Chondrocyte (in vitro differentiated cells): ENCODE data around the gene CSNK2A2. TPM values are rescaled to one million over a fixed set of nuclear protein-coding genes. Genes with fewer than 3 reads are reported as not detected.
A peak's percentile ranks its signal among the peaks of the same experiment; 100 is the strongest.

Experiments
- DNase-seq: peaks from one replicate; pipeline ENCODE4 v3.0.0; 2021; ENCODE audit warnings: mixed read lengths, low spot score
- H3K27ac Mint-ChIP-seq: one replicate; pipeline ENCODE4 v1.8.0; 2021; ENCODE audit warnings: mild to moderate bottlenecking, moderate library complexity, mixed read lengths; ENCODE audit not compliant: unreplicated experiment
- H3K27me3 Mint-ChIP-seq: 2 replicates; pipeline ENCODE4 v1.8.0; 2021; ENCODE audit warnings: low read depth, mixed read lengths
- H3K36me3 Mint-ChIP-seq: 2 replicates; pipeline ENCODE4 v1.8.0; 2021; ENCODE audit warnings: low read depth, mixed read lengths
- H3K4me1 Mint-ChIP-seq: 2 replicates; pipeline ENCODE4 v1.8.0; 2021; ENCODE audit warnings: low read depth, mild to moderate bottlenecking, mixed read lengths
- H3K4me3 Mint-ChIP-seq: one replicate; pipeline ENCODE4 v1.8.0; 2021; ENCODE audit warnings: mild to moderate bottlenecking, moderate library complexity, mixed read lengths; ENCODE audit not compliant: unreplicated experiment
- H3K9me3 Mint-ChIP-seq: 2 replicates; pipeline ENCODE4 v1.8.0; 2021; ENCODE audit warnings: low read depth, mixed read lengths
- total RNA-seq: library from RNA; stranded (reverse); gene quantifications from 3 replicates; pipeline ENCODE4 v1.2.1, GENCODE V29; 2021
- TF ChIP-seq, protein P1 (sequence below): fragments of 200-600 bp; sonication (generic); IDR thresholded peaks from 2 replicates; pipeline ENCODE4 v1.5.0; 2021; ENCODE audit warnings: antibody characterized with exemption, mild to moderate bottlenecking, moderate library complexity

Gene CSNK2A2
- total RNA-seq, 1 donor from 2014 or later: 69.6 TPM

DNA sequence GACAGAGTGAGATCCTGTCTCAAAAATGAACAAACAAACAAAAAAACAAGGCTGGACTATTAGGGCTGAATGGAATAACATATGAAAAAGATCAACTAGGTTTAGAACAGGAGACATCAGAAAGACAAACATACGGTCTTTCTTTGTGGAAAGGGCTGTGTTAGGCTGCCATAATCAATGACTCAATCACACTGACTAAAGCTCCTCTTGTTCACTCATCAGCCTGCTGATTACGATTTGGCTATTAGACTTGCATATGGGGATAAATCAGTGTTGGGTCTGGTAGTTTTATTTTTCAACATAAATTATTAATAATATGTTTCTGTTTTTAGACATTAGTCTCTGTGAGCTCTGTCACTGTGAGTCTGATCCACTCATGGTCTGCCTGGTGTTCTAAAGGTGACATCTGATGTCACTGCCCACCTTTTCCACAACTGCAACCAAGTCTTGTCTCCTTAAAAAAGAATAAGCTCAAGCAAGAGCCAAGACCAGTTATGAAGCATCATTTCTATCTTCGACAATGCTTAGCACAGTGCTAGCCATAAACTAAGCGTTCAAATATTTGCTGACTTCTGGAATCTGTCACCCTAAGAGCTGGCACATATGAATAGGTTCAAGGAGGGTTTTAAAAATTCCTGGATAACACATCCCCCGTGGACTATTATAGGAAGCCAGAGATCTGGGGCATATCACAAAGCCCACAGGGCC, 79.0 kb downstream of the CSNK2A2 start:
- peaks cover 14% of the 10 kb centered on the region for H3K36me3 Mint-ChIP-seq
- TF ChIP-seq, protein P1, sequence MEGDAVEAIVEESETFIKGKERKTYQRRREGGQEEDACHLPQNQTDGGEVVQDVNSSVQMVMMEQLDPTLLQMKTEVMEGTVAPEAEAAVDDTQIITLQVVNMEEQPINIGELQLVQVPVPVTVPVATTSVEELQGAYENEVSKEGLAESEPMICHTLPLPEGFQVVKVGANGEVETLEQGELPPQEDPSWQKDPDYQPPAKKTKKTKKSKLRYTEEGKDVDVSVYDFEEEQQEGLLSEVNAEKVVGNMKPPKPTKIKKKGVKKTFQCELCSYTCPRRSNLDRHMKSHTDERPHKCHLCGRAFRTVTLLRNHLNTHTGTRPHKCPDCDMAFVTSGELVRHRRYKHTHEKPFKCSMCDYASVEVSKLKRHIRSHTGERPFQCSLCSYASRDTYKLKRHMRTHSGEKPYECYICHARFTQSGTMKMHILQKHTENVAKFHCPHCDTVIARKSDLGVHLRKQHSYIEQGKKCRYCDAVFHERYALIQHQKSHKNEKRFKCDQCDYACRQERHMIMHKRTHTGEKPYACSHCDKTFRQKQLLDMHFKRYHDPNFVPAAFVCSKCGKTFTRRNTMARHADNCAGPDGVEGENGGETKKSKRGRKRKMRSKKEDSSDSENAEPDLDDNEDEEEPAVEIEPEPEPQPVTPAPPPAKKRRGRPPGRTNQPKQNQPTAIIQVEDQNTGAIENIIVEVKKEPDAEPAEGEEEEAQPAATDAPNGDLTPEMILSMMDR: no peak
- H3K4me3 Mint-ChIP-seq: no peak overlapping the region
- no peaks in the 10 kb centered on the region for H3K27me3 Mint-ChIP-seq
- no peaks in the 10 kb centered on the region for H3K9me3 Mint-ChIP-seq
- no peak overlapping the region for H3K27ac Mint-ChIP-seq
- DNase-seq: no peak
- H3K4me1 Mint-ChIP-seq: peaks cover 37% of the 10 kb centered on the region

DNA sequence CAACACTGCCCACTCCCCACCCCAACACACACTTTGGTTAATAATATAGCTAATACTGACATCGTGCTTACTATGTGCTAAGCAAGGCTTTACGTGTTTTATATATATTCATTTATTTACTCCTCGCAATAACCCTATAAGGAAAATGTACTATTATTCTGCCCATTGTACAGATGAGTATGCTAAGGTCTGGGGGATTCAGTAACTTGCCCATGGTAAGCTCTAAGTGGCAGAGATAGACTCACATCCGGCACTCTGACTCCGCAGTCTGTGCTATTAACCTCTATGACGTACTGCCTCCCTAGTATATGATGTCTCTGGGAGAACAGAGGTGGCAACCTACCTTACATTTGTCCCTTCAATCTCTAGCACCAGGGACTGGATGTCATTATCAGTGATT, 81.4 kb downstream of the CSNK2A2 start:
- Mint-ChIP-seq H3K9me3 (no peaks in the 10 kb centered on the region), H3K27ac (no peak overlapping the region), H3K4me1 (peaks cover 24% of the 10 kb centered on the region), H3K4me3 (no peak overlapping the region), H3K27me3 (no peaks in the 10 kb centered on the region), H3K36me3 (peaks cover 27% of the 10 kb centered on the region)
- TF ChIP-seq, protein P1: no peak
- no peak for DNase-seq

DNA sequence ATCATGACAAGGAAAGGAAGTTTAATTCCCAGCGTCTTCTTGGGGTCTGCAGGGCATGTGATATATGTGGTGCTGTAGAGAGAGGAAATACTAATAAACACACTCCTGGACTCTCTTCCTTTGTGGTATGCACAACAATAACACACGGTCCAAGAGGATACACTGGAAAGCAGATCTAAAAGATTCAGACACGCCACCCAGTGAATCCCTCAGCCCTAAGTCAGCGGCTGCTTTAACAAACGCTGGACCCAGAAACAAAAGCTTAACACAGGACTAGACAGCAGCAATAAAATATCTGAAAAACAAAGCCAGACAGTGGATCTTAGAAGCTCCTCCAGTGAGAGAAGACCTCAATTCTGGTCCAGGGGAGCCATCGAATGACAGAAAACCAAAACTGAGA, 81.8 kb downstream of the CSNK2A2 start:
- DNase-seq: no peak
- TF ChIP-seq, protein P1: no peak
- no peaks in the 10 kb centered on the region for H3K27me3 Mint-ChIP-seq

DNA sequence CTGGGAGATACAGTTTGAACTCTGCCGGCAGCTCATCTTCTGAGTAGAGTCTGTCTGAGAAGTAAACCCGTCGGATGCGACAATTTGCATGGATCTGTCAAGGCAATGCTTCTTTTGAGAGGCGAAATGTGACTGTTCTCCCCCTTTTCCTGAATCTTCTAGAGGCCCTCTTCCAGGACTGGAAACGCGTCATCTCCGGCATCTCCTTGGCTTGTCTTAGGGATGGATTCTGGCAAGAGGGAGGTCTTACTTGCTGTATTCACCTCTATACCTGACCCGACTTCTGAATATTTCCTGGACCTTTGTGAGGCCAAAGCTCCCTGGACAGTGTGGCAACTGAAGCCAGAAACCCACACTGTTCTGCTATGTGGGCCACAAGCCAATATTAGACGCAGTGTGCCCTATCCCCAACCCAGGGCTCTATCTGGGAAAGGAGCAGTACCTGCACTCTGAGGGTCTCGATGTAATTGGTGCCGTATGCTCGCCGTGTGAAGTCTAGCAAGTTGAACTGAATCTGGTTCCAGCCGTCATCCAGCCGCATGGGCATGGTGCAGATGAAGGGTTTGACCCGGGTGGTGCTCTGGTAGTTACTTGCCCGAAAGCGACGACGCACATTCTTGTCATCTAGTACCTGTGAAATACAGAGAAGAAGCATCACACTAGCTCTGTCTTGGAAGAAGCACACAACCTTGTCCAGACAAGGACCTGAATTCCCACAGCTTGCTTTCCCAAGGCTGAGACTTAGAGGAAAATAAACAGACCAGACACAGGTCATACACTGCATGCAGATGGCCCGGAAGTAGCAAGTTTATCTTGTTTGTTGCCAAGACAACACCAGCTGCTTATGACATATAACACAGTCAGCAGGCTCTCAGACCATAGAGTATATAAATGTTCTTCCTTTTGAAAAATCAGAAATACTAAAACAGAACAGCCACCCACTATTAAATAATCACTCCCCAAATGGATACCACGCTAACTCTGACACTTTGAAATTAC, 82.8 kb downstream of the CSNK2A2 start:
- peaks cover 15% of the 10 kb centered on the region for H3K4me1 Mint-ChIP-seq
- DNase-seq: no peak
- H3K36me3 Mint-ChIP-seq: peaks cover 27% of the 10 kb centered on the region
- no peak overlapping the region for H3K27ac Mint-ChIP-seq
- no peaks in the 10 kb centered on the region for H3K9me3 Mint-ChIP-seq
- H3K4me3 Mint-ChIP-seq: no peak overlapping the region
- H3K27me3 Mint-ChIP-seq: no peaks in the 10 kb centered on the region
- TF ChIP-seq, protein P1: no peak

More for the DNA sequence above, 81.8 kb downstream of the CSNK2A2 start:
- H3K27ac Mint-ChIP-seq: no peak overlapping the region
- no peak overlapping the region for H3K4me3 Mint-ChIP-seq
- peaks cover 27% of the 10 kb centered on the region for H3K36me3 Mint-ChIP-seq
- no peaks in the 10 kb centered on the region for H3K9me3 Mint-ChIP-seq
- peaks cover 20% of the 10 kb centered on the region for H3K4me1 Mint-ChIP-seq

DNA sequence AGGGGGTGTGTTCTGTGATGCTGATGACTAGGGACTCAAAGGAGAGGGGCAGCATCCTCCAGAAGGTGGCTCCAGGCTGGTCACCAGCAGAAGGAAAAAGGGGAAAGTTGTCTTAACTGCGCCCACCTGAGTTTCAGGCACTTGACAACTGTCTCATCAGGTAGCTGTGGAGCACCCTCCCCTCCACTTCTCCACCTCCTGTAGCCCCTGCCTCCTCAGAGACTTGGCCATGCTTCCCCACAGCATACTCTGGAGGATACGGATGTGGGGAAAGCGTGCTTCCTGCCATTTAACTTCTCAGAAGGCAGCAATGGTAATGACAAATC, 86.6 kb downstream of the CSNK2A2 start:
- Mint-ChIP-seq H3K27ac (no peak overlapping the region), H3K4me1 (peaks cover 5% of the 10 kb centered on the region), H3K9me3 (no peaks in the 10 kb centered on the region), H3K4me3 (no peak overlapping the region), H3K36me3 (peaks cover 27% of the 10 kb centered on the region), H3K27me3 (no peaks in the 10 kb centered on the region)
- peak; percentile 27 for DNase-seq
- TF ChIP-seq, protein P1: no peak
